HepG2 (cell line): ENCODE results near the gene SMAP1. TPM values are rescaled to one million over a fixed set of nuclear protein-coding genes. Genes with fewer than 3 reads are reported as not detected.

ENCODE experiments used
- ATAC-seq: fragments of 200-7000 bp; cut with Tn5 transposase; 3 replicates; pipeline ENCODE4 v1.9.1; 2020; ENCODE audit warnings: mild to moderate bottlenecking, moderate library complexity
- BruUV-seq: library from RNA; stranded (reverse); fragments of 400-500 nt; replicated peaks from 2 replicates; lab custom pipeline; 2021; lab: Mats Ljungman, UMichigan
- CTCF ChIA-PET: fragments of 300-600 bp; formaldehyde crosslinking; extraction: SDS; loops from one replicate; lab custom pipeline; 2021; ENCODE audit warnings: low total read pairs, inconsistent platforms, low intra/inter-chr PET ratio; lab: Yijun Ruan, JAX
- POLR2A ChIA-PET: fragments of 350-600 bp; sonication (Branson Sonifier 250); formaldehyde crosslinking; loops from one replicate; lab custom pipeline; 2020; ENCODE audit warnings: antibody characterized with exemption, inconsistent platforms; lab: Yijun Ruan, JAX
- DNase-seq: peaks from one replicate; pipeline ENCODE4 v3.0.0-alpha.2; 2015; ENCODE audit warnings: low spot score
- FAIRE-seq: peaks from 3 replicates; lab custom pipeline; 2011; peaks lifted over from hg19 to GRCh38; lab: Jason Lieb, UNC
- H2AFZ ChIP-seq: one replicate; pipeline ENCODE4 v1.6.1; 2011; ENCODE audit warnings: low read length, inconsistent platforms
- H3K27ac ChIP-seq: fragments of 300-600 bp; 3 replicates; pipeline ENCODE4 v1.8.0; 2011; ENCODE audit warnings: mixed run types, mild to moderate bottlenecking, mixed read lengths, low read length, inconsistent platforms; ENCODE audit not compliant: insufficient read depth; ENCODE audit errors: extremely low read length
- H3K27me3 ChIP-seq, 2 experiments: fragments of 200-600 bp in 1 of 2; 2 replicates in 1 of 2; 3 replicates in 1 of 2; pipeline versions ENCODE4 v1.6.0 to v1.8.0; 2011; ENCODE audit warnings: low read length in 2 of 2, mild to moderate bottlenecking in 2 of 2, moderate library complexity in 2 of 2, inconsistent platforms in 1 of 2; ENCODE audit not compliant: insufficient read depth in 2 of 2, control insufficient read depth in 1 of 2
- H3K36me3 ChIP-seq, 2 experiments: fragments of 200-600 bp in 1 of 2; replicated peaks in 1 of 2; 2 replicates in 1 of 2; 3 replicates in 1 of 2; pipeline versions ENCODE4 v1.5.1 to v1.8.0; 2011; ENCODE audit warnings: low read length in 2 of 2, inconsistent platforms in 1 of 2; ENCODE audit not compliant: insufficient read depth in 2 of 2, control insufficient read depth in 1 of 2
- H3K4me1 ChIP-seq: 2 replicates; pipeline ENCODE4 v1.5.1; 2012; ENCODE audit warnings: low read length, inconsistent platforms; ENCODE audit not compliant: insufficient read depth
- H3K4me2 ChIP-seq: 2 replicates; pipeline ENCODE4 v1.6.0; 2011; ENCODE audit warnings: low read depth, low read length, inconsistent platforms
- H3K4me3 ChIP-seq, 3 experiments: fragments of 200-600 bp in 1 of 3; sonication (generic), shearing (Covaris generic) in 1 of 3; replicated peaks in 1 of 3; 2 replicates each; pipeline ENCODE4 v1.5.1; 2011 to 2016; ENCODE audit warnings: low read length in 3 of 3, inconsistent platforms in 2 of 3, low read depth in 2 of 3, mild to moderate bottlenecking in 2 of 3, control low read depth in 1 of 3, mixed read lengths in 1 of 3; ENCODE audit not compliant: insufficient read depth in 1 of 3
- H3K79me2 ChIP-seq: one replicate; pipeline ENCODE4 v1.6.1; 2011; ENCODE audit warnings: low read length, inconsistent platforms; ENCODE audit not compliant: insufficient read depth
- H3K9ac ChIP-seq: 2 replicates; pipeline ENCODE4 v1.6.0; 2011; ENCODE audit warnings: mild to moderate bottlenecking, low read depth, low read length, inconsistent platforms; ENCODE audit not compliant: insufficient read depth
- H3K9me3 ChIP-seq: 2 replicates; pipeline ENCODE4 v1.5.1; 2012; ENCODE audit warnings: mild to moderate bottlenecking, low read length
- H4K20me1 ChIP-seq: 2 replicates; pipeline ENCODE4 v1.6.0; 2011; ENCODE audit warnings: inconsistent platforms, mild to moderate bottlenecking, low read length, moderate library complexity; ENCODE audit not compliant: insufficient read depth
- ATF1 ChIP-seq: IDR thresholded peaks from 2 replicates; pipeline ENCODE4 v1.6.1; 2016; ENCODE audit warnings: mild to moderate bottlenecking, control low read depth
- EED ChIP-seq: sonication (generic); formaldehyde crosslinking; IDR thresholded peaks from 2 replicates; pipeline ENCODE4 v1.5.0; 2020; ENCODE audit warnings: mild to moderate bottlenecking, missing genetic modification reagents
- FOXA1 ChIP-seq, 2 experiments: fragments of 450-650 bp in 1 of 2; sonication (generic) in 1 of 2; formaldehyde crosslinking in 1 of 2; IDR thresholded peaks; 2 replicates each; pipeline versions ENCODE4 v1.4.0 to v1.6.1; 2016 to 2020; ENCODE audit warnings: missing genetic modification reagents in 1 of 2
- FOXA3 ChIP-seq: IDR thresholded peaks from 2 replicates; pipeline ENCODE4 v1.6.1; 2016; ENCODE audit warnings: missing genetic modification reagents, missing compliant biosample characterization
- GABPA ChIP-seq, 2 experiments: IDR thresholded peaks; 2 replicates each; pipeline ENCODE4 v1.6.1; 2011 to 2016; ENCODE audit warnings: low read depth in 2 of 2, low read length in 1 of 2, missing biosample characterization in 1 of 2, missing genetic modification characterization in 1 of 2
- HNF4A ChIP-seq: sonication (generic); formaldehyde crosslinking; IDR thresholded peaks from 2 replicates; pipeline ENCODE4 v1.4.0; 2020; ENCODE audit warnings: missing genetic modification reagents
- KLF13 ChIP-seq: sonication (generic); formaldehyde crosslinking; IDR thresholded peaks from 2 replicates; pipeline ENCODE4 v1.4.0; 2020; ENCODE audit warnings: mild to moderate bottlenecking, missing genetic modification reagents
- KLF6 ChIP-seq: IDR thresholded peaks from 2 replicates; pipeline ENCODE4 v1.8.0; 2016; ENCODE audit warnings: missing biosample characterization, missing genetic modification reagents
- NR2F6 ChIP-seq, 2 experiments: IDR thresholded peaks; 2 replicates each; pipeline ENCODE4 v1.6.1; 2016; ENCODE audit warnings: antibody characterized with exemption in 1 of 2, mild to moderate bottlenecking in 1 of 2
- SOX6 ChIP-seq, 2 experiments: fragments of 450-650 bp in 1 of 2; sonication (generic) in 1 of 2; formaldehyde crosslinking in 1 of 2; IDR thresholded peaks; 2 replicates each; pipeline versions ENCODE4 v1.4.0 to v1.6.1; 2017 to 2020; ENCODE audit warnings: antibody characterized with exemption in 1 of 2, mild to moderate bottlenecking in 1 of 2, missing genetic modification reagents in 1 of 2
- STAG1 ChIP-seq: sonication (generic); formaldehyde crosslinking; IDR thresholded peaks from 2 replicates; pipeline ENCODE4 v1.4.0; 2020; ENCODE audit warnings: missing genetic modification reagents
- TBX2 ChIP-seq: sonication (generic); formaldehyde crosslinking; IDR thresholded peaks from 2 replicates; pipeline ENCODE4 v1.5.0; 2020; ENCODE audit warnings: missing genetic modification reagents, mild to moderate bottlenecking, borderline replicate concordance
- YEATS2 ChIP-seq: sonication (generic); formaldehyde crosslinking; IDR thresholded peaks from 2 replicates; pipeline ENCODE4 v1.4.0; 2020; ENCODE audit warnings: missing genetic modification reagents, borderline replicate concordance
- ZHX1 ChIP-seq: sonication (generic); formaldehyde crosslinking; IDR thresholded peaks from 2 replicates; pipeline ENCODE4 v1.8.1; 2022; ENCODE audit warnings: low read depth, mild to moderate bottlenecking, missing genetic modification reagents
- ZNF33B ChIP-seq: sonication (generic); formaldehyde crosslinking; IDR thresholded peaks from 2 replicates; pipeline ENCODE4 v1.5.1; 2020; ENCODE audit warnings: mild to moderate bottlenecking, missing genetic modification reagents
- WGBS: methylation state at CpG from one replicate; pipeline ENCODE4 v1.1.6; 2017; ENCODE audit warnings: low lambda C conversion rate; 5-methylcytosine and 5-hydroxymethylcytosine counted together
- in situ Hi-C: cut with HindIII; loops from 2 replicates; pipeline ENCODE4 v1.10.0; 2017; ENCODE audit warnings: low pct_unique_long_range_greater_than_20kb; ENCODE audit not compliant: extremely low pct_ligation_motif_present
- intact Hi-C: fragments of 100-400 bp; cut with micrococcal nuclease; formaldehyde crosslinking; loops from one replicate; pipeline ENCODE4 v1.10.0; 2022; ENCODE audit not compliant: unreplicated experiment
- polyA plus RNA-seq, 8 experiments: library from polyadenylated mRNA; depleted of rRNA in 3 of 8; stranded (reverse) in 7 of 8; unstranded in 1 of 8; fragments of >200 nt; fragmentation: Illumina TruSeq in 4 of 8; extraction: Trizol in 4 of 8; gene quantifications; 2 replicates each; pipeline versions ENCODE4 v1.2.1 to v1.2.3, GENCODE V29; 2011 to 2016; ENCODE audit warnings: low read depth in 4 of 8, missing spikeins in 1 of 8, mixed read lengths in 1 of 8; ENCODE audit not compliant: insufficient read depth in 1 of 8
- total RNA-seq, 5 experiments: library from RNA; depleted of rRNA; stranded (reverse); fragments of >200 nt; fragmentation: Illumina TruSeq; extraction: Trizol; gene quantifications; 2 replicates each; pipeline ENCODE4 v1.2.3, GENCODE V29; 2016; ENCODE audit warnings: low read depth in 1 of 5
- TF ChIP-seq, protein P1 (sequence below): sonication (generic); formaldehyde crosslinking; IDR thresholded peaks from 2 replicates; pipeline ENCODE4 v1.4.0; 2020; ENCODE audit warnings: missing genetic modification reagents, mild to moderate bottlenecking, borderline replicate concordance
- TF ChIP-seq, protein P2 (sequence below): sonication (generic); formaldehyde crosslinking; IDR thresholded peaks from 2 replicates; pipeline ENCODE4 v1.8.0; 2022; ENCODE audit warnings: low read depth, missing genetic modification reagents

Gene SMAP1
- total and polyA plus RNA-seq, 2 of the 13 experiments (the other 11 are each of a cell fraction or from before 2014, with no cell fraction given): 13.4 to 17.8 TPM

DNA sequence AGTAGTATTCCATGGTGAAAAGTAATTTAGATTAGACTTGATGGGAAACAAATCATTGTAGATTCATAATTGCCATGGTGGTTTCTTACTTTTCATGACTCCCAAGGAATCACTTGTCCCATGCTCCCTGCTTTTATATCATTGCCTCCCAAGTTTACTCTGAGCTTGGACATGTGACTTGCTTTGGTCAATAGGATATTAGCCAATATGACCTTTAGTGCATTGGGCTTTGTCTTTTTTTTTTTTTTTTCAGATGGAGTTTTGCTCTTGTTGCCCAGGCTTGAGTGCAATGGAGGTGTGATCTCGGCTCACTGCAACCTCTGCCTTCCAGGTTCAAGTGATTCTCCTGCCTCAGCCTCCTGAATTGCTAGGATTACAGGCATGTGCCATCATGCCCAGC, 15.5 kb upstream of the SMAP1 start (continued):
- TF ChIP-seq NR2F6 (IDR thresholded peaks at IDR 0.05) (0 out of 2 replicates have a peak, but pooled peaks have one; percentile 20), NR2F6 (CRISPR knock-in tag; IDR thresholded peaks at IDR 0.05) (no peak), ATF1 (CRISPR knock-in tag) (no peak), SOX6 (IDR thresholded peaks at IDR 0.05) (no peak), SOX6 (CRISPR knock-in tag; IDR thresholded peaks at IDR 0.05) (peak; percentile 36; the same call in 1 of the 2 replicates), FOXA3 (CRISPR knock-in tag) (peak; percentile 33; the same call in 1 of the 2 replicates), FOXA1 (IDR thresholded peaks at IDR 0.05) (no peak), FOXA1 (CRISPR knock-in tag; IDR thresholded peaks at IDR 0.05) (peak; percentile 39), HNF4A (peak; percentile 37), YEATS2 (no peak)
- TF ChIP-seq, protein P1, sequence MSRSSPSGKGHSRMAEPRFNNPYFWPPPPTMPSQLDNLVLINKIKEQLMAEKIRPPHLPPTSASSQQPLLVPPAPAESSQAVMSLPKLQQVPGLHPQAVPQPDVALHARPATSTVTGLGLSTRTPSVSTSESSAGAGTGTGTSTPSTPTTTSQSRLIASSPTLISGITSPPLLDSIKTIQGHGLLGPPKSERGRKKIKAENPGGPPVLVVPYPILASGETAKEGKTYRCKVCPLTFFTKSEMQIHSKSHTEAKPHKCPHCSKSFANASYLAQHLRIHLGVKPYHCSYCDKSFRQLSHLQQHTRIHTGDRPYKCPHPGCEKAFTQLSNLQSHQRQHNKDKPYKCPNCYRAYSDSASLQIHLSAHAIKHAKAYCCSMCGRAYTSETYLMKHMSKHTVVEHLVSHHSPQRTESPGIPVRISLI (CRISPR knock-in tag): peak; percentile 69; the same call in 1 of the 2 replicates

DNA sequence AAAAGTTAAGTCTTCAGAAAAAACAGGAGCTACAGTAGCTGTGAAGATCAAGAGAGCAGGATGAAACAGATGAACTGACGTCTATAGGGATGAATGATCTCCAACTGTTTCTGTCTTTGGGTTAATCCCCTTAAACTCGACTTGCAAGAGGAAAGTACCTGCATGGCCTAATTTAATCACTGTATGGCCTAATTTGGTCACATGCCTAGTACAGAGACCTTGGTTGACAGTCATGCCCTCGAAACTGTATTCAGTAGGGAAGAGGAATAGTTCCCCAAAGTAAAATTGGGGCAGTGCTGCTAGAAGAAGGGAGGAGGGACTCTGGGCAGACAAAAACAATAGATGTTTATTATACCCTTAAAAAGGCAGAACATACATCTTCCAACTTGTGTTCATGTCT, 10.0 kb upstream of the SMAP1 start:
- 2% methylated on average over 3 of the region's 3 CpGs for WGBS
- CTCF ChIA-PET: no interaction called here
- in situ Hi-C loops: no loop called here
- TF ChIP-seq STAG1 (CRISPR knock-in tag) (no peak), ZNF33B (CRISPR knock-in tag) (no peak), TBX2 (CRISPR knock-in tag) (no peak), KLF13 (CRISPR knock-in tag) (no peak), KLF6 (CRISPR knock-in tag) (no peak), GABPA (IDR thresholded peaks at IDR 0.05; ENCODE audit: low read depth, low read length) (no peak), GABPA (CRISPR knock-in tag; IDR thresholded peaks at IDR 0.05; ENCODE audit: low read depth) (no peak), ZHX1 (CRISPR knock-in tag) (no peak), EED (CRISPR knock-in tag) (no peak)
- TF ChIP-seq, protein P2, sequence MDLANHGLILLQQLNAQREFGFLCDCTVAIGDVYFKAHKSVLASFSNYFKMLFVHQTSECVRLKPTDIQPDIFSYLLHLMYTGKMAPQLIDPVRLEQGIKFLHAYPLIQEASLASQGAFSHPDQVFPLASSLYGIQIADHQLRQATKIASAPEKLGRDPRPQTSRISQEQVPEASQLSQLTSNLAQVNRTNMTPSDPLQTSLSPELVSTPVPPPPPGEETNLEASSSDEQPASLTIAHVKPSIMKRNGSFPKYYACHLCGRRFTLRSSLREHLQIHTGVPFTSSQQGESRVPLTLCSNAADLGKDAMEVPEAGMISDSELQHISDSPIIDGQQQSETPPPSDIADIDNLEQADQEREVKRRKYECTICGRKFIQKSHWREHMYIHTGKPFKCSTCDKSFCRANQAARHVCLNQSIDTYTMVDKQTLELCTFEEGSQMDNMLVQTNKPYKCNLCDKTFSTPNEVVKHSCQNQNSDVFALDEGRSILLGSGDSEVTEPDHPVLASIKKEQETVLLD: no peak

More for the DNA sequence above, 10.0 kb upstream of the SMAP1 start:
- Histone ChIP-seq H3K27ac (no peak overlapping the region), H3K79me2 (no peaks in the 10 kb centered on the region), H3K4me2 (no peak overlapping the region), H3K9ac (no peak overlapping the region), H3K4me1 (no peaks in the 10 kb centered on the region), H3K9me3 (no peaks in the 10 kb centered on the region), H3K4me3 (no peak overlapping the region), H2AFZ (no peak overlapping the region), H3K36me3 (no peaks in the 10 kb centered on the region), H3K27me3 (peaks cover 0 to 8% of the 10 kb centered on the region in 2 experiments; a peak in 2 of 5 replicates), H4K20me1 (no peaks in the 10 kb centered on the region)
- DNase-seq (no peak), FAIRE-seq (no peak), ATAC-seq (no peak)
- POLR2A ChIA-PET: no interaction called here
- intact Hi-C loops: loop anchor here (1.0 kb wide), 1 partner anchor 27 kb away; no protein-coding TSS in a partner anchor
- BruUV-seq: no TSS peak
